MM.1S (cell line): Measurements from ENCODE around the gene MATN1.

ENCODE experiments used
- DNase-seq: peaks from one replicate; pipeline ENCODE4 v3.0.0-alpha.2; 2015
- H2AFZ ChIP-seq: fragments of 300-600 bp; sonication (generic); 2 replicates; pipeline ENCODE4 v1.6.0; 2016; ENCODE audit warnings: antibody characterized with exemption, low read length
- H3F3A ChIP-seq: fragments of 300-600 bp; sonication (generic); 2 replicates; pipeline ENCODE4 v1.6.1; 2016; ENCODE audit warnings: mild to moderate bottlenecking, antibody characterized with exemption, low read length, moderate library complexity, mixed read lengths; ENCODE audit not compliant: insufficient read depth
- H3K27ac ChIP-seq: fragments of 300-600 bp; sonication (generic); 2 replicates; pipeline ENCODE4 v1.5.1; 2016; ENCODE audit warnings: mild to moderate bottlenecking, low read length
- H3K27me3 ChIP-seq: fragments of 300-600 bp; sonication (generic); replicated peaks from 2 replicates; pipeline ENCODE4 v1.6.0; 2016; ENCODE audit warnings: low read length; ENCODE audit not compliant: insufficient read depth
- H3K36me3 ChIP-seq: fragments of 300-600 bp; sonication (generic); replicated peaks from 2 replicates; pipeline ENCODE4 v1.6.1; 2016; ENCODE audit warnings: mild to moderate bottlenecking, low read length, mixed read lengths; ENCODE audit not compliant: insufficient read depth
- H3K4me1 ChIP-seq: fragments of 300-600 bp; sonication (generic); 2 replicates; pipeline ENCODE4 v1.6.1; 2016; ENCODE audit warnings: low read length, mixed read lengths
- H3K4me2 ChIP-seq: fragments of 300-600 bp; sonication (generic); 2 replicates; pipeline ENCODE4 v1.6.0; 2016; ENCODE audit warnings: low read depth, low read length
- H3K4me3 ChIP-seq: fragments of 300-600 bp; sonication (generic); 2 replicates; pipeline ENCODE4 v1.5.1; 2016; ENCODE audit warnings: low read length, mixed read lengths
- H3K79me2 ChIP-seq: fragments of 300-600 bp; sonication (generic); 2 replicates; pipeline ENCODE4 v1.6.1; 2016; ENCODE audit warnings: mixed run types, low read length, mixed read lengths
- H3K9ac ChIP-seq: fragments of 300-600 bp; sonication (generic); 2 replicates; pipeline ENCODE4 v1.6.1; 2016; ENCODE audit warnings: low read length, mixed read lengths
- H3K9me2 ChIP-seq: fragments of 300-600 bp; sonication (generic); replicated peaks from 2 replicates; pipeline ENCODE4 v1.6.1; 2016; ENCODE audit warnings: mild to moderate bottlenecking, low read length, mixed read lengths; ENCODE audit not compliant: insufficient read depth
- H3K9me3 ChIP-seq: fragments of 300-600 bp; sonication (generic); replicated peaks from 2 replicates; pipeline ENCODE4 v1.6.1; 2016; ENCODE audit warnings: mild to moderate bottlenecking, low read length, mixed read lengths; ENCODE audit not compliant: insufficient read depth
- H4K20me1 ChIP-seq: fragments of 300-600 bp; sonication (generic); 2 replicates; pipeline ENCODE4 v1.6.1; 2016; ENCODE audit warnings: mild to moderate bottlenecking, low read length, moderate library complexity, mixed read lengths; ENCODE audit not compliant: insufficient read depth
- CTCF ChIP-seq: fragments of 300-600 bp; sonication (generic); IDR thresholded peaks from 2 replicates; pipeline ENCODE4 v1.5.1; 2016; ENCODE audit warnings: antibody characterized with exemption, low read length, mixed read lengths
- EZH2 ChIP-seq: fragments of 300-600 bp; sonication (generic); optimal IDR thresholded peaks from 2 replicates; pipeline ENCODE3; 2017; ENCODE audit warnings: low read depth, mild to moderate bottlenecking, antibody characterized with exemption, low read length, mixed read lengths
- EZH2phosphoT487 ChIP-seq: fragments of 300-600 bp; sonication (generic); IDR thresholded peaks from 2 replicates; pipeline ENCODE4 v1.6.1; 2018; ENCODE audit warnings: antibody characterized with exemption, low read length

Gene MATN1

GRCh38 chr1:30693822-30694221 lies 29.6 kb downstream of the MATN1 start:
- Histone ChIP-seq H3K9me3 (no peaks in the 10 kb centered on the region), H2AFZ (no peak overlapping the region), H3K9ac (no peak overlapping the region), H3K36me3 (no peaks in the 10 kb centered on the region), H3K4me1 (no peaks in the 10 kb centered on the region), H3K9me2 (no peaks in the 10 kb centered on the region), H3F3A (no peaks in the 10 kb centered on the region), H3K27me3 (peaks cover 98% of the 10 kb centered on the region), H3K4me3 (no peak overlapping the region), H4K20me1 (no peaks in the 10 kb centered on the region), H3K79me2 (no peaks in the 10 kb centered on the region), H3K27ac (no peak overlapping the region), H3K4me2 (no peak overlapping the region)
- no peak for TF ChIP-seq EZH2phosphoT487
- TF ChIP-seq EZH2 = no peak
- TF ChIP-seq CTCF = no peak
- DNase-seq = no peak

- H3K9me3 ChIP-seq = no peaks in the 10 kb centered on the region
- H3K9ac ChIP-seq = no peak overlapping the region
- no peaks in the 10 kb centered on the region for H3K36me3 ChIP-seq
- H3K9me2 ChIP-seq = no peaks in the 10 kb centered on the region
- no peaks in the 10 kb centered on the region for H4K20me1 ChIP-seq
- H2AFZ ChIP-seq = no peak overlapping the region
- TF ChIP-seq EZH2 (no peak), EZH2phosphoT487 (no peak), CTCF (no peak)
- H3K4me2 ChIP-seq = no peak overlapping the region
- H3K4me3 ChIP-seq = no peak overlapping the region
- H3K4me1 ChIP-seq = no peaks in the 10 kb centered on the region
- no peak for DNase-seq
- H3K79me2 ChIP-seq = no peaks in the 10 kb centered on the region
- H3K27ac ChIP-seq = no peak overlapping the region
- peaks cover 98% of the 10 kb centered on the region for H3K27me3 ChIP-seq
- H3F3A ChIP-seq = no peaks in the 10 kb centered on the region
Observed at GRCh38 chr1:30693366-30693765, 30.0 kb downstream of the MATN1 start.

GRCh38 chr1:30692948-30693301 lies 30.5 kb downstream of the MATN1 start:
- H3K27me3 ChIP-seq = peaks cover 98% of the 10 kb centered on the region
- TF ChIP-seq CTCF (no peak), EZH2 (no peak), EZH2phosphoT487 (no peak)
- H3F3A ChIP-seq = no peaks in the 10 kb centered on the region
- DNase-seq = no peak
- no peaks in the 10 kb centered on the region for H3K9me3 ChIP-seq
- no peaks in the 10 kb centered on the region for H3K36me3 ChIP-seq
- H4K20me1 ChIP-seq = no peaks in the 10 kb centered on the region
- H3K79me2 ChIP-seq = no peaks in the 10 kb centered on the region
- H3K9me2 ChIP-seq = no peaks in the 10 kb centered on the region
- H3K4me3 ChIP-seq = no peak overlapping the region
- H3K4me2 ChIP-seq = no peak overlapping the region
- no peaks in the 10 kb centered on the region for H3K4me1 ChIP-seq
- H3K9ac ChIP-seq = no peak overlapping the region
- no peak overlapping the region for H2AFZ ChIP-seq
- no peak overlapping the region for H3K27ac ChIP-seq
